Psoas muscle (tissue), 8 donors: ENCODE results near the gene GPAM. TPM values are rescaled to one million over a fixed set of nuclear protein-coding genes. Genes with fewer than 3 reads are reported as not detected.

Source experiments
- ATAC-seq, 4 donors: fragments of 200-7000 bp; cut with Tn5 transposase; one replicate each; pipeline ENCODE4 v1.9.1; 2020; ENCODE audit warnings: moderate library complexity in 3 of 4, mild to moderate bottlenecking in 2 of 4
- DNase-seq, 2 donors: peaks; one replicate each; pipeline ENCODE4 v3.0.0-alpha.2; 2020
- H3K27ac ChIP-seq: fragments of 200-600 bp; one replicate; pipeline ENCODE4 v1.8.0; 2022
- H3K27me3 ChIP-seq, 3 donors: fragments of 200-600 bp in 1 of 3; one replicate each; pipeline versions ENCODE4 v1.6.1 to v1.8.0; 2013 to 2022; ENCODE audit warnings: low read length in 2 of 3, mild to moderate bottlenecking in 2 of 3, moderate library complexity in 1 of 3; ENCODE audit not compliant: insufficient read depth in 3 of 3
- H3K36me3 ChIP-seq, 2 donors: fragments of 200-600 bp in 1 of 2; one replicate each; pipeline versions ENCODE4 v1.6.1 to v1.8.0; 2013 to 2022; ENCODE audit warnings: low read depth in 1 of 2, mild to moderate bottlenecking in 1 of 2, moderate library complexity in 1 of 2; ENCODE audit not compliant: insufficient read depth in 1 of 2
- H3K4me1 ChIP-seq: fragments of 200-600 bp; one replicate; pipeline ENCODE4 v1.8.0; 2022
- H3K4me3 ChIP-seq: fragments of 200-600 bp; one replicate; pipeline ENCODE4 v1.8.0; 2022; ENCODE audit warnings: mild to moderate bottlenecking
- H3K9me3 ChIP-seq: fragments of 200-600 bp; one replicate; pipeline ENCODE4 v1.8.0; 2022
- CTCF ChIP-seq: fragments of 200-600 bp; IDR thresholded peaks from one replicate; pipeline ENCODE4 v1.8.0; 2022; ENCODE audit warnings: antibody characterized with exemption
- WGBS, 3 donors: extraction: QIAGEN DNeasy Blood & Tissue Kit; methylation state at CpG; one replicate each; pipeline versions ENCODE4 v1.1.6 to v1.1.7; 2013; 5-methylcytosine and 5-hydroxymethylcytosine counted together
- intact Hi-C, 2 donors: fragments of 100-400 bp; cut with DNase I; formaldehyde crosslinking; loops; one replicate each; pipeline versions ENCODE4 v1.11.0 to v1.14.2; 2022
- polyA plus RNA-seq, 3 donors: library from polyadenylated mRNA; stranded (reverse); fragments of 200-250 nt; gene quantifications; one replicate each; pipeline ENCODE4 v1.2.3, GENCODE V29; 2013
- total RNA-seq, 4 donors: library from RNA; stranded (reverse); fragmentation: NEBNext Ultra II Directional in 2 of 4; extraction: Animal tissue kit (Norgen Biotek cat#: 25700) in 2 of 4; gene quantifications; one replicate each; pipeline versions ENCODE4 v1.2.1 to v1.2.4, GENCODE V29; 2021 to 2023
- donor health status: healthy with polysubstance abuse.
- donor health status: DM: no; HTN: no; CAD: no; lungs with moderate emphysema.
- donor health status: Bipolar disorder and iron deficiency.
- donor health status: healthy.
- donor health status: DM: yes; HTN: yes; CAD: no.
- donor health status: DM: no; HTN: no; CAD: no.
- donor health status: DM: no; HTN: no; CAD: no.
- donor health status: DM: yes; HTN: yes; CAD: no.

The GPAM gene
- total and polyA plus RNA-seq, 7 donors: 3.2 to 20.1 (median 11.9) TPM

GRCh38 chr10:112195224-112195623 lies 11.7 kb upstream of the GPAM start:
- H3K4me3 ChIP-seq: no peak overlapping the region
- no peak for TF ChIP-seq CTCF
- no peaks in the 10 kb centered on the region for H3K27me3 ChIP-seq
- 81 to 83% (median 81%) methylated on average over 7 of the region's 7 CpGs for WGBS, 3 donors
- H3K36me3 ChIP-seq: no peaks in the 10 kb centered on the region
- no peaks in the 10 kb centered on the region for H3K4me1 ChIP-seq
- H3K27ac ChIP-seq: no peak overlapping the region
- no peak for ATAC-seq
- H3K9me3 ChIP-seq: no peaks in the 10 kb centered on the region
- intact Hi-C loops: no loop called here
- no peak for DNase-seq

GRCh38 chr10:112191791-112192190 lies 8.2 kb upstream of the GPAM start:
- TF ChIP-seq CTCF: no peak
- no peaks in the 10 kb centered on the region for H3K36me3 ChIP-seq
- no peaks in the 10 kb centered on the region for H3K4me1 ChIP-seq
- H3K27me3 ChIP-seq: no peaks in the 10 kb centered on the region
- intact Hi-C loops: no loop called here
- DNase-seq (no peak), ATAC-seq (no peak)
- no peak overlapping the region for H3K4me3 ChIP-seq
- H3K27ac ChIP-seq: no peak overlapping the region
- H3K9me3 ChIP-seq: no peaks in the 10 kb centered on the region
- WGBS, 3 donors: 88 to 94% (median 93%) methylated on average over 6 of the region's 6 CpGs

GRCh38 chr10:112191041-112191590 lies 7.6 kb upstream of the GPAM start:
- Histone ChIP-seq H3K27ac (no peak overlapping the region), H3K36me3 (no peaks in the 10 kb centered on the region), H3K4me1 (no peaks in the 10 kb centered on the region), H3K4me3 (no peak overlapping the region), H3K9me3 (peaks cover under 1% of the 10 kb centered on the region), H3K27me3 (no peaks in the 10 kb centered on the region)
- no peak for TF ChIP-seq CTCF
- intact Hi-C loops: no loop called here
- no peak for DNase-seq
- no peak for ATAC-seq
- 58 to 73% (median 62%) methylated on average over 4 of the region's 4 CpGs for WGBS, 3 donors

GRCh38 chr10:112189465-112189864 lies 5.9 kb upstream of the GPAM start:
- TF ChIP-seq CTCF: no peak
- H3K4me1 ChIP-seq: peaks cover 2% of the 10 kb centered on the region
- ATAC-seq: no peak
- intact Hi-C loops: loop anchor here in 1 of 2 donors (10.0 kb wide), 1 partner anchor 255 kb away; the partner anchor contains the start of genes VTI1A and ZDHHC6
- no peak for DNase-seq
- H3K36me3 ChIP-seq: no peaks in the 10 kb centered on the region
- H3K4me3 ChIP-seq: no peak overlapping the region
- no peaks in the 10 kb centered on the region for H3K27me3 ChIP-seq
- H3K27ac ChIP-seq: no peak overlapping the region
- peaks cover 5% of the 10 kb centered on the region for H3K9me3 ChIP-seq
- WGBS, 3 donors: 54 to 76% (median 62%) methylated on average over 5 of the region's 5 CpGs

GRCh38 chr10:112187527-112187926 lies 4.0 kb upstream of the GPAM start:
- Histone ChIP-seq H3K4me3 (no peak overlapping the region), H3K9me3 (peaks cover 5% of the 10 kb centered on the region), H3K27me3 (no peaks in the 10 kb centered on the region), H3K36me3 (no peaks in the 10 kb centered on the region), H3K27ac (no peak overlapping the region), H3K4me1 (peaks cover 10% of the 10 kb centered on the region)
- ATAC-seq: no peak
- no peak for TF ChIP-seq CTCF
- 50 to 66% (median 56%) methylated on average over 2 of the region's 2 CpGs for WGBS, 3 donors
- intact Hi-C loops: loop anchor here in 1 of 2 donors (10.0 kb wide), 1 partner anchor 257 kb away; the partner anchor contains the start of genes VTI1A and ZDHHC6
- DNase-seq: no peak
